B cell (primary cell): ENCODE results near the gene NTN4. TPM values are rescaled to one million over a fixed set of nuclear protein-coding genes. Genes with fewer than 3 reads are reported as not detected.

Experiments used
- ATAC-seq: fragments of 200-7000 bp; cut with Tn5 transposase; one replicate; pipeline ENCODE4 v1.10.0; 2021; ENCODE audit warnings: low read depth, mild to moderate bottlenecking, moderate number of reproducible peaks, moderate library complexity
- CTCF ChIA-PET: fragments of 350-600 bp; sonication (Branson Sonifier 250); formaldehyde crosslinking; loops from one replicate; lab custom pipeline; 2021; ENCODE audit warnings: antibody characterized with exemption, inconsistent platforms; lab: Charles Lee
- POLR2A ChIA-PET: fragments of 350-600 bp; sonication (Branson Sonifier 250); formaldehyde crosslinking; loops from one replicate; lab custom pipeline; 2021; ENCODE audit warnings: antibody characterized with exemption; lab: Charles Lee
- DNase-seq: peaks from one replicate; pipeline ENCODE4 v3.0.0; 2013
- H2AFZ ChIP-seq: 2 replicates; pipeline ENCODE4 v1.6.1; 2012; ENCODE audit warnings: mild to moderate bottlenecking, low read depth, low read length; ENCODE audit not compliant: insufficient read depth, poor library complexity, severe bottlenecking
- H3K27ac ChIP-seq, 2 donors: 1 replicate in 1 of 2; 2 replicates in 1 of 2; pipeline ENCODE4 v1.5.1; 2012 to 2013; ENCODE audit warnings: low read length in 2 of 2, mild to moderate bottlenecking in 2 of 2, moderate library complexity in 1 of 2
- H3K27me3 ChIP-seq, 4 experiments: fragments of 200-600 bp in 1 of 4; sonication (generic) in 1 of 4; replicated peaks in 1 of 4; 1 replicate in 2 of 4; 2 replicates in 2 of 4; pipeline versions ENCODE4 v1.6.1 to v1.7.0; 2013 to 2016; ENCODE audit warnings: low read length in 3 of 4, mild to moderate bottlenecking in 2 of 4, mixed read lengths in 1 of 4, moderate library complexity in 1 of 4; ENCODE audit not compliant: insufficient read depth in 4 of 4, control insufficient read depth in 3 of 4; ENCODE audit errors: control extremely low read depth in 1 of 4
- H3K36me3 ChIP-seq, 2 experiments: replicated peaks in 1 of 2; 1 replicate in 1 of 2; 2 replicates in 1 of 2; pipeline versions ENCODE4 v1.6.1 to v1.7.1; 2013; ENCODE audit warnings: low read length in 1 of 2; ENCODE audit not compliant: insufficient read depth in 2 of 2, control insufficient read depth in 1 of 2; ENCODE audit errors: control extremely low read depth in 1 of 2, extremely low read depth in 1 of 2
- H3K4me1 ChIP-seq, 2 donors: fragments of 200-600 bp in 1 of 2; sonication (generic) in 1 of 2; 1 replicate in 1 of 2; 2 replicates in 1 of 2; pipeline versions ENCODE4 v1.5.1 to v1.6.1; 2013 to 2017; ENCODE audit warnings: low read length in 2 of 2; ENCODE audit not compliant: control insufficient read depth in 2 of 2, insufficient read depth in 2 of 2
- H3K4me2 ChIP-seq: replicated peaks from 2 replicates; pipeline ENCODE3; 2012; ENCODE audit warnings: mild to moderate bottlenecking, low read depth, low read length; ENCODE audit not compliant: poor library complexity, severe bottlenecking
- H3K4me3 ChIP-seq, 5 experiments: fragments of 200-600 bp in 1 of 5; sonication (generic) in 1 of 5; 1 replicate in 3 of 5; 2 replicates in 2 of 5; pipeline versions ENCODE4 v1.5.1 to v1.7.0; 2011 to 2016; ENCODE audit warnings: low read length in 4 of 5, mild to moderate bottlenecking in 4 of 5, low read depth in 2 of 5, control low read depth in 1 of 5, moderate library complexity in 1 of 5; ENCODE audit not compliant: insufficient read depth in 1 of 5; ENCODE audit errors: control extremely low read depth in 1 of 5, extremely low read depth in 1 of 5
- H3K79me2 ChIP-seq: fragments of 200-600 bp; sonication (generic); one replicate; pipeline ENCODE4 v1.6.0; 2016; ENCODE audit warnings: low read length; ENCODE audit not compliant: control insufficient read depth, insufficient read depth
- H3K9ac ChIP-seq: fragments of 200-600 bp; sonication (generic); 2 replicates; pipeline ENCODE4 v1.6.1; 2017; ENCODE audit warnings: mild to moderate bottlenecking, low read length, moderate library complexity
- H3K9me3 ChIP-seq, 3 donors: one replicate each; pipeline versions ENCODE4 v1.6.1 to v1.7.1; 2013; ENCODE audit warnings: low read length in 2 of 3; ENCODE audit not compliant: control insufficient read depth in 2 of 3, insufficient read depth in 1 of 3; ENCODE audit errors: control extremely low read depth in 1 of 3
- H4K20me1 ChIP-seq: 2 replicates; pipeline ENCODE4 v1.6.0; 2012; ENCODE audit warnings: mild to moderate bottlenecking, low read length; ENCODE audit not compliant: insufficient read depth, control insufficient read depth, poor library complexity, severe bottlenecking
- H3K27ac Mint-ChIP-seq: one replicate; pipeline ENCODE4 v1.8.0; 2021; ENCODE audit warnings: mixed read lengths
- H3K27me3 Mint-ChIP-seq: one replicate; pipeline ENCODE4 v1.8.0; 2021; ENCODE audit warnings: mixed read lengths
- H3K4me1 Mint-ChIP-seq: one replicate; pipeline ENCODE4 v1.8.0; 2021; ENCODE audit warnings: mixed read lengths
- H3K4me3 Mint-ChIP-seq: one replicate; pipeline ENCODE4 v1.8.0; 2021; ENCODE audit warnings: mixed read lengths
- H3K9me3 Mint-ChIP-seq: one replicate; pipeline ENCODE4 v1.8.0; 2022; ENCODE audit warnings: mixed read lengths; ENCODE audit not compliant: insufficient read depth
- EZH2 ChIP-seq: IDR thresholded peaks from 2 replicates; pipeline ENCODE4 v1.6.1; 2012; ENCODE audit warnings: borderline replicate concordance, low read depth, mild to moderate bottlenecking, moderate library complexity, low read length; ENCODE audit not compliant: insufficient read depth, poor library complexity, severe bottlenecking
- WGBS: methylation state at CpG from one replicate; pipeline ENCODE4 v1.1.5; 2013; ENCODE audit warnings: missing lambda C conversion rate; ENCODE audit not compliant: insufficient coverage; 5-methylcytosine and 5-hydroxymethylcytosine counted together
- intact Hi-C: fragments of 100-400 bp; cut with micrococcal nuclease; formaldehyde crosslinking; loops from one replicate; pipeline ENCODE4 v1.10.0; 2022
- polyA plus RNA-seq: library from polyadenylated mRNA; depleted of rRNA; stranded (reverse); fragments of >200 nt; gene quantifications from 2 replicates; pipeline ENCODE4 v1.2.3, GENCODE V29; 2012
- total RNA-seq, 2 donors: library from RNA; stranded (reverse); fragments of 120-200 nt in 1 of 2; gene quantifications; 1 replicate in 1 of 2; 2 replicates in 1 of 2; pipeline versions ENCODE4 v1.2.3 to v1.2.4, GENCODE V29; 2013 to 2022
- TF ChIP-seq, protein P1 (sequence below): fragments of 200-600 bp; IDR thresholded peaks from one replicate; pipeline ENCODE4 v1.8.0; 2022; ENCODE audit warnings: antibody characterized with exemption, mild to moderate bottlenecking

Gene NTN4
- total and polyA plus RNA-seq, 2 donors (not counting 1 experiment from before 2014, with no cell fraction given) = not detected

DNA sequence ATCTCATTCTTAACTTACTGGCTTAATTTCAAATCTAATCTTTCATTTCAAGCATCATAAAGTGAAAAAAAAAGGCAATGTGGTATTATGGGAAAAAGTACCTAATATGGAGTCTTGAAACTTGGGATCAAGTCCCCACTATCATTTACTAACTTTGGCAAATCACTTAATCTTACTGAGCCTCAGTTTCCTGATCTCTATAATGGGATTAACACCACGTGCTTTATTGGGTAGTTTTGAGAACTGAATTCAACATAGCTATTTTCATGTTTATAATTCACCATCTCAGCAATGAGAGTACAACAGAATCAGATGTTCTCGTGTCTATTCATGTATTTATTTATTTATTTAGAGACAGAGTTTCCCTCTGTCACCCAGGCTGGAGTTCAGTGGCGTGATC is 78.3 kb downstream of the NTN4 start:
- Histone ChIP-seq H3K9ac (no peak overlapping the region), H3K4me1 (no peaks in the 10 kb centered on the region), H3K27ac (no peak overlapping the region), H3K9me3 (peaks cover 0 to 2% (median 0%) of the 10 kb centered on the region in 3 donors), H3K4me3 (no peak overlapping the region), H2AFZ (no peak overlapping the region), H4K20me1 (no peaks in the 10 kb centered on the region), H3K79me2 (no peaks in the 10 kb centered on the region), H3K27me3 (peaks cover 0 to 6% (median 3%) of the 10 kb centered on the region in 4 experiments), H3K36me3 (no peaks in the 10 kb centered on the region), H3K4me2 (no peak overlapping the region)
- H3K27me3 Mint-ChIP-seq = peaks cover 16% of the 10 kb centered on the region
- no peaks in the 10 kb centered on the region for H3K4me1 Mint-ChIP-seq
- H3K27ac Mint-ChIP-seq = no peak overlapping the region
- ATAC-seq (no peak), DNase-seq (no peak)
- intact Hi-C loops = no loop called here
- H3K4me3 Mint-ChIP-seq = no peak overlapping the region
- no peak for TF ChIP-seq EZH2
- TF ChIP-seq, protein P1, sequence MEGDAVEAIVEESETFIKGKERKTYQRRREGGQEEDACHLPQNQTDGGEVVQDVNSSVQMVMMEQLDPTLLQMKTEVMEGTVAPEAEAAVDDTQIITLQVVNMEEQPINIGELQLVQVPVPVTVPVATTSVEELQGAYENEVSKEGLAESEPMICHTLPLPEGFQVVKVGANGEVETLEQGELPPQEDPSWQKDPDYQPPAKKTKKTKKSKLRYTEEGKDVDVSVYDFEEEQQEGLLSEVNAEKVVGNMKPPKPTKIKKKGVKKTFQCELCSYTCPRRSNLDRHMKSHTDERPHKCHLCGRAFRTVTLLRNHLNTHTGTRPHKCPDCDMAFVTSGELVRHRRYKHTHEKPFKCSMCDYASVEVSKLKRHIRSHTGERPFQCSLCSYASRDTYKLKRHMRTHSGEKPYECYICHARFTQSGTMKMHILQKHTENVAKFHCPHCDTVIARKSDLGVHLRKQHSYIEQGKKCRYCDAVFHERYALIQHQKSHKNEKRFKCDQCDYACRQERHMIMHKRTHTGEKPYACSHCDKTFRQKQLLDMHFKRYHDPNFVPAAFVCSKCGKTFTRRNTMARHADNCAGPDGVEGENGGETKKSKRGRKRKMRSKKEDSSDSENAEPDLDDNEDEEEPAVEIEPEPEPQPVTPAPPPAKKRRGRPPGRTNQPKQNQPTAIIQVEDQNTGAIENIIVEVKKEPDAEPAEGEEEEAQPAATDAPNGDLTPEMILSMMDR = no peak
- no CpG with 5 or more reads among the region's 3 CpGs for WGBS
- H3K9me3 Mint-ChIP-seq = no peaks in the 10 kb centered on the region
- ChIA-PET CTCF (no interaction called here), POLR2A (no interaction called here)

GRCh38 chr12:95710386-95710785 is 80.2 kb downstream of the NTN4 start:
- Histone ChIP-seq H3K4me2 (no peak overlapping the region), H2AFZ (no peak overlapping the region), H4K20me1 (no peaks in the 10 kb centered on the region), H3K9ac (no peak overlapping the region), H3K27ac (no peak overlapping the region), H3K4me3 (no peak overlapping the region), H3K4me1 (no peaks in the 10 kb centered on the region), H3K27me3 (peaks cover 0 to 12% (median 2%) of the 10 kb centered on the region in 4 experiments), H3K79me2 (no peaks in the 10 kb centered on the region), H3K9me3 (peaks cover 0 to 2% (median 0%) of the 10 kb centered on the region in 3 donors), H3K36me3 (no peaks in the 10 kb centered on the region)
- intact Hi-C loops = no loop called here
- no peak overlapping the region for H3K27ac Mint-ChIP-seq
- H3K4me1 Mint-ChIP-seq = no peaks in the 10 kb centered on the region
- 95% methylated on average over 3 of the region's 8 CpGs for WGBS
- POLR2A ChIA-PET = no interaction called here
- H3K27me3 Mint-ChIP-seq = peaks cover 13% of the 10 kb centered on the region
- no peak for ATAC-seq
- no peaks in the 10 kb centered on the region for H3K9me3 Mint-ChIP-seq
- H3K4me3 Mint-ChIP-seq = no peak overlapping the region
- TF ChIP-seq, protein P1 = no peak
- no peak for TF ChIP-seq EZH2
- CTCF ChIA-PET = no interaction called here
- DNase-seq = no peak
